ENCODE data around the gene BCL2A1.
"Not testable (repeated sequence)": the region's sequence is repeated elsewhere in the genome, so short reads cannot be mapped to it uniquely, and the experiment has no call there.

Gene BCL2A1

DNA sequence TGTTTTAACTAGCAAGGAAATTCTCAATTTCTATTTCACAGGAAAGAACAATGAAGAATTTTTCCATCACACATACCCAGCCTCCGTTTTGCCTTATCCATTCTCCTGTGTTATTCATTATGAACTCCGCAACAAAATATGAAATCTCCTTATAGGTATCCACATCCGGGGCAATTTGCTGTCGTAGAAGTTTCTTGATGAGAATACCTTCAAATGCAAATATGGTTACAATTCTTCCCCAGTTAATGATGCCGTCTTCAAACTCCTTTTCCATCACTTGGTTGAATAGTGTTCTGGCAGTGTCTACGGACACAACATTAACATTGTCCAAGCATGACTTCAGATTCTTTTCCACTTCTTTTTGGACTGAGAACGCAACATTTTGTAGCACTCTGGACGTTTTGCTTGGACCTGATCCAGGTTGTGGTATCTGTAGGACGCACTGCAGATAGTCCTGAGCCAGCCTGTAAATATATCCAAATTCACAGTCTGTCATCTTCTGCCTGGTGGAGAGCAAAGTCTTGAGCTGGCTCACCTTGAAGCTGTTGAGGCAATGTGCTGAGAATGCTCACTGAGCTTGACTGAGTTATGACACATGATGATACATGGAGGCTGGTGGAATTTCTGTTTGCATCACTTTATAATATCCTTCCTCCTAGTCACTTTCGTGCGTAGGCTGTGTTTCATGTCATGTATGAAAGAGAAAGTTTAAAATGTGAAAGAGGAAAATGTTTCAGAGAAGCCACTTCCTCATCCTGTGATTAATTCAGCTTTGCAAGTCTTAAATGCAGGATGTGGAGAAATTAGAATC, at the start of gene BCL2A1:
BCL2A1 (minus strand) TSS at position 573 of the 811 bp plus-strand sequence; CDS start at position 496, 77 bp downstream.
- Histone ChIP-seq H3K4me3 (peak within 1 kb of the TSS; percentile 5 to 30 (median 11)), H3K27ac (peak within 1 kb of the TSS in 12 of 21 experiments; percentile 5 to 80 (median 40))

DNA sequence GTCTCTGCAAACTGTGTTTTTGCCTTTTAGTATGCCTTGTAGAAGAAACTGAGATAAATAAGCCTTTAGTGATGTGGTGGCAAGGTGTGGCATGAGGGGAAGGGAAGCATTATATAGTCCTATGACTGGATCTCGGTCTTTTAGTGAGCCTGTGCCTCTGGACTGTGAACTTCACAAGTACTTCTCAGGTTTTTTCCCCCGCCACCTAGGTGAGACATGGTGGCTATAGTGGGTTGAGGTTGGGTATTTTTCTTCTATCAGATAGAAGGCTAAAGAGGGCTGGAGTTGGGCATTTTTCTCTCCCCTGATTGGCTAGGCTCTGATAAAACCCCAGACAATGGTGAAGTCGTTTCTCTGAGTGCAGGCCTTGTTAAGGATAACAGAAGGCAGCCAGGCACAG, 49.7 kb upstream of the BCL2A1 start:
- no peak overlapping the region for H3K27ac ChIP-seq
- no peak overlapping the region for H3K4me3 ChIP-seq

DNA sequence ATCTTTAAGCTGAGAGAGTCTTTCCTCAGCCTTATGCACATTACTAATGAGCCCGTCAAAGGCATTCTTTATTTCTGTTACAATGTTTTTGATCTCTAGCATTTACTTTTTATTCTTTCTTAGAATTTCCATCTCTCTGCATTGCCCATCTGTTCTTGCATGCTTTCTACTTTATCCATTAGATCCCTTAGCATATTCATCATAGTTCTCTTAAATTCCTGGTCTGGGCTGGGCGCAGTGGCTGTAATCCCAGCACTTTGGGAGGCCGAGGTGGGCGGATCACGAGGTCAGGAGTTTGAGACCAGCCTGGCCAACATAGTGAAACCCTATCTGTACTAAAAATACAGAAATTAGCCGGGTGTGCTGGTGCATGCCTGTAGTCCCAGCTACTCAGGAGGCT, 49.2 kb upstream of the BCL2A1 start:
- not testable (repeated sequence) for H3K4me3 ChIP-seq

DNA sequence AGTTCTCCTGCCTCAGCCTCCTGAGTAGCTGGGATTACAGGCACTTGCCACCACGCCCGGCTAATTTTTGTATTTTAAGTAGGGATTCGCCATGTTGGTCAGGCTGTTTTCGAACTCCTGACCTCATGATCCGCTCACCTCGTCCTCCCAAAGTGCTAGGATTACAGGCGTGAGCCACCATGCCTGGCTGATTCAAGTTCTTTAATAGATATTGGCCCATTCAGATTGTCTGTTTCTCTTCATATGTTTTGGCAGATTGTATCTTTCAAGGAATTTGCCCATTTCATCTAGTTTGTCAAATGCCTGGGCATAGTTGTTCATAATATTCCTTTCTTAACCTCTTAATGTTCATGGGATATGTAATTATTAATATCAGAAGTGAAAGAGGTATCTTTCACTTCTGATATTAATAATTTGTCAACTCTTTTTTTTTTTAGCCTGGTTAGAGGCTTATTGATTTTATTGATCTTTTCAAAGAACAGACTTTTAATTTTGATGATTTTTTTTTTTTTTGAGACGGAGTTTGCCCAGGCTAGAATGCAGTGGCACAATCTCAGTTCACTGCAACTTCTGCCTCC, 48.3 kb upstream of the BCL2A1 start:
- H3K4me3 ChIP-seq, result no peak overlapping the region
- H3K27ac ChIP-seq, result no peak overlapping the region

More for the DNA sequence above, 49.2 kb upstream of the BCL2A1 start:
- not testable (repeated sequence) for H3K27ac ChIP-seq

DNA sequence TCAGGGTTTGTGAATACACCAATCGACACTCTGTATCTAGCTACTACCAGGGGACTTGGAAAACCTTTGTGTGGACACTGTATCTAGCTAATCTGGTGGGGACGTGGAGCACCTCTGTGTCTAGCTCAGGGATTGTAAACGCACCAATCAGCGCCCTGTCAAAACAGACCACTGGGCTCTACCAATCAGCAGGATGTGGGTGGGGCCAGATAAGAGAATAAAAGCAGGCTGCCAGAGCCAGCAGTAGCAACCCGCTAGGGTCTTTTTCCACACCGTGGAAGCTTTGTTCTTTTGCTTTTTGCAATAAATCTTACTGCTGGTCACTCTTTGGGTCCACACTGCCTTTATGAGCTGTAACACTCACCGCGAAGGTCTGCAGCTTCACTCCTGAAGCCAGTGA, 46.1 kb upstream of the BCL2A1 start:
- H3K27ac ChIP-seq, result peak overlapping the region in 1 of 21 experiments; percentile 29
- not testable (repeated sequence) for H3K4me3 ChIP-seq

DNA sequence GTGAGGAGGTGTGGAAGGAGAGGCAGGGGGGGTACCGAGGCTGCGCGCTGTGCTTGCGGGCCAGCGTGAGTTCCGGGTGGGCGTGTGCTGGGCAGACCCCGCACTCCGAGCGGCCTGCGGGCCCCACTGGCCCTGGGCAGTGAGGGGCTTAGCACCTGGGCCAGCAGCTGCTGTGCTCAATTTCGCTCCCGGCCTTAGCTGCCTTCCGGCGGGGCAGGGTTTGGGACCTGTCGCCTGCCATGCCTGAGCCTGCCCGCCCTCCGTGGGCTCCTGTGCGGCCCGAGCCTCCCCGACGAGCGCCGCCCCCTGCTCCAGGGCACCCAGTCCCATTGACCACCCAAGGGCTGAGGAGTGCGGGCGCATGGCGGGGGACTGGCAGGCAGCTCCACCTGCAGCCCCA, 45.5 kb upstream of the BCL2A1 start:
- not testable (repeated sequence) for H3K4me3 ChIP-seq, H3K27ac ChIP-seq

DNA sequence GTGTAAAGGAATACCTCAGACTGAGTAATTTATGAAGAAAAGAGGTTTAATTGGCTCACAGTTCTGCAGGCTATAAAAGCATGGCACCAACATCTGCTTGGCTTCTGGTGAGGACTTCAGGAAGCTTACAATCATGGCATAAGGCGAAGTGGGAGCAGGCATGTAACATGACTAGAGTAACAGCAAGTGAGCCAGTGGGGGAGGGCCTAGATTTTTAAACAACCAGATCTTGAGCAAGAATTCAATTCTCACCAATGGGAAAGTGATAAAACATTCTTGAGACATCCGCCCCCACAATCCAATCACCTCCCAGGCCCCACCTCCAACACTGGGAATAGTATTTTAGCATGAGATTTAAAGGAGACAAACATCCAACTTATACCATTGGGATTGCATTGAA, 44.2 kb upstream of the BCL2A1 start:
- no peak overlapping the region for H3K4me3 ChIP-seq
- H3K27ac ChIP-seq, result no peak overlapping the region

DNA sequence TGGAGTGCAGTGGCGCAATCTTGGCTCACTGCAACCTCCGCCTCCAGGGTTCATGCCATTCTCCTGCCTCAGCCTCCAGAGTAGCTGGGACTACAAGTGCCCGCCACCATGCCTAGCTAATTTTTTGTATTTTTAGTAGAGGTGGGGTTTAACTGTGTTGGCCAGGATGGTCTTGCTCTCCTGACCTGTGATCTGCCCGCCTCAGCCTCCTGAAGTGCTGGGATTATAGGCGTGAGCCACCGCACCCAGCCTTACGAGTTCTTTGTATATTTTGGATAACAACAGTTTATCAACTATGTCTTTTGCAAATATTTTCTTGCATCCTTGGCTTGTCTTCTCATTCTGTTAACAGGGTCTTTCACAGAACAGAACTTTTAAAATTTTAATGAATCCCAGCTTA, 43.2 kb upstream of the BCL2A1 start:
- not testable (repeated sequence) for H3K4me3 ChIP-seq, H3K27ac ChIP-seq

DNA sequence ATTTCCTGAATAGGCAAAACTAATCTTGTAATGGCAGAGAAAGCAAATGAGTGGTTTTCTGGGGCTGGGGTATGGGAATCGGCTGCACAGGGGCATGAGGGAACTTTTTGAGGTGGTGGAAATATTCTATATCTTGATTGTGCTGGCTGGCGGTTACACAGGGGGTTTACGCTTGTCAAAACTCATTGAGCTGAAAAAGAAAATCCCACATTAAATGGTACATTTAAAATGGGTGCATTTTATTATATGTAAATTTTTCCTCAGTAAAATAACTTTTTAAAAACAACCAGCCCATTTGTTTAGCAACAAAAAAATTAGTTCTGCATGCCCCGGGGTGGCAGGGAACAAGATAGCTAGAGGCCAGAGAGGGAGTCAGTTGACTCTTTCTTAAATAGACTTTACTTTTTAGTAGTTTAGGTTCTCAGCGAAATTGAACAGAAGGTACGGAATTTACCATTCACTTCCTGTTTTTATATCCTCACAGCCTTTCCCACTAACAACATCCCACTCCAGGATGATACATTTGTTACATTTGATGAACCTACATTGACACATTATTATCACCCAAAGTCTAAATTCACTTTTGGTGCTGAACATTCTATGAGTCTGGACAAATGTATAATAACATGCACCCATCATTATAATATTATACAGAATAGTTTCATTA, 41.2 kb upstream of the BCL2A1 start:
- no peak overlapping the region for H3K4me3 ChIP-seq
- no peak overlapping the region for H3K27ac ChIP-seq

DNA sequence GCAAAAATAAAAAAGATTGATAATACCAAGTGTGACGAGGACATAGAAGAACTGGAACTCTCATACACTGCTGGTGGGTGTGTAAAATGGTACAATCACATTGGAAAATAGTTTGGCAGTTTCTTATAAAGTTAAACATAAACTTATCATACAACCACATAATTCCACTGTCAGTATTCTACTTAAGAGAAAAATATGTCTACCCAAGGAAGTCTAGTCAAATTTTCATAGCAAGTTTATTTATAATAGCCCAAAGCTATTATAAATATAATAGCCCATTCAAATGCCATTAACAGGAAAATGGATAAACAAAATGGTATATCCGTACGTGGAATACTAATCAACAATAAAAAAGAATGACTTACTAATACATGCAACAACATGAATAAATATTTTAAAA, 40.6 kb upstream of the BCL2A1 start:
- no peak overlapping the region for H3K27ac ChIP-seq
- H3K4me3 ChIP-seq, result no peak overlapping the region

DNA sequence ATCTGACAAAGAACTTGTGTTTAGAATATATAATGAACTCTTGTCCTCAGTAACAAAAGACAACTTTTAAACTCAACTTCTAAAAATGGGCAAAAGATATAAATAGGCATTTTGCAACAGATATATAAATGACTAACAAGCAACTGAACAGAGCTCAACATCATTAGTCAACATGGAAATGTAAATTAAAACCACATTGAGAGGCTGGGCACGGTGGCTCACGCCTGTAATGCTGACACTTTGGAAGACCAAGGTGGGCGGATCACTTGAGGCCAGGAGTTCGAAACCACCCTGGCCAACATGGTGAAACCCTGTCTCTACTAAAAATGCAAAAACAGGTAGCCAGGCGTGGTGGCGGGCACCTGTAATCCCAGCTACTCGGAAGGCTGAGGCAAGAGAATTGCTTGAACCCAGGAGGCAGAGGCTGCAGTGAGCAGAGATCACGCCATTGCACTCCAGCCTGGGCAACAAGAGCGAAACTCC, 40.1 kb upstream of the BCL2A1 start:
- not testable (repeated sequence) for H3K4me3 ChIP-seq

DNA sequence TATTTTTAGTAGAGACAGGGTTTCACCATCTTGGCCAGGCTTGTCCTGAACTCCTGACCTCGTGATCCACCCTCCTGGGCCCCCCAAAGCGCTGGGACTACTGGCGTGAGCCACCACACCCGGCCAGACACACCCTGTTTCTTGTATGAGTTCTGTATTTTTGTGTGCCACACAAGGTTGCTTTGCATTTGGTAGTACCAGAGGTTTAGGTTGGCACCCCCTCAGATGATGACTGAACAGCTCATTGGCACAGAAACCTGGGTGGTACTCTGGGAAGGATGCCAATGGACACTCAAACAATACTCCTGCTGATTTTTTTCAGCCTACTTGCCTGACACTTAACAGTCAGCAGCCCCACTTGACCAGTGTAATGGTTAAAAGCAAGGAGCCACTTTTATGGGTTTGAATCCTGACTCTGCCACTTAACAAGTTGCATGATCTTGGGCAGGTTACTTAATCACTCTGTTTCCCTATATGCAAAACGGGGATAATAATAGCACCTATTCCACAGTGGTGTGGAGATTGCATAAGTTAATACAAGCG, 39.2 kb upstream of the BCL2A1 start:
- Histone ChIP-seq H3K4me3 (no peak overlapping the region), H3K27ac (peak overlapping the region in 1 of 21 experiments; percentile 34)

More for the DNA sequence above, 40.1 kb upstream of the BCL2A1 start:
- H3K27ac ChIP-seq, result peak overlapping the region in 1 of 21 experiments; percentile 34

DNA sequence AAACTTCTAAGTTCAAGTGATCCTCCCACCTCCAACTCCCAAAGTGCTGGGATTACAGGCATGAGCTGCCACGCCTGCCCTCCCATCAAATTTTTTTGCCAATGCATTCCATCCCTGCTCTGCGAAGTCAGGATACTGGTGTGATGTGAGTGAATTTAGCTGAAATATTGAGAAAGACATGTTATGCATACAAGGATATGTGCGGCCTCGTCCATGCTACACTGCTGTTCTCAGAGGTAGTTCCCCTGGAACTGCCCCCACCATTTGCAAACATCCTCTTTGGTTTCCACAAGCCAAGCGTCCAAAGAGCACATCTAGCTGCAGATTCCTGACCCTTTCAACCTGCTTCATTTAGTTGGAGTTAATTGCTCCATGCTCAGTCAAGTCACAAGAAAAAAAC, 36.5 kb upstream of the BCL2A1 start:
- Histone ChIP-seq H3K27ac (no peak overlapping the region), H3K4me3 (no peak overlapping the region)

DNA sequence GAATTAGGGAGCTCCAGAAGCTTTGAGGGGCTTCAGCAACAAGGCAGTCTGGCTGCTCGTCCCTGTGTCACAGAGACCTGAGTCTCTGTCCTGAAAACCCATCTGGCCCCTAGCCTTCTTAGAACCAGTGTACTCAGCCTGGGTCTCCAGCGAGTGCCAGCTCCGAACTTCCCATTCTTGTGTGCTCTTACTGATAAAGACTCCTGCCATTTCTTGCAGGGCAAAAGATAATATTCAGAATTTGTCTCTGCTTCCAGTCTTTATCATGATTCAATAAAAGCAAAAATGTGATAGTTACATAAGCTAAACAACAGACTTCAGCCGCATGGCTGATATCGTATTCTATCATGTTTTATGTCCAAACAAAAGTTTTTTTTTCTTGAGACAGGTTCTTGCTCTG, 36.0 kb upstream of the BCL2A1 start:
- H3K27ac ChIP-seq, result no peak overlapping the region

DNA sequence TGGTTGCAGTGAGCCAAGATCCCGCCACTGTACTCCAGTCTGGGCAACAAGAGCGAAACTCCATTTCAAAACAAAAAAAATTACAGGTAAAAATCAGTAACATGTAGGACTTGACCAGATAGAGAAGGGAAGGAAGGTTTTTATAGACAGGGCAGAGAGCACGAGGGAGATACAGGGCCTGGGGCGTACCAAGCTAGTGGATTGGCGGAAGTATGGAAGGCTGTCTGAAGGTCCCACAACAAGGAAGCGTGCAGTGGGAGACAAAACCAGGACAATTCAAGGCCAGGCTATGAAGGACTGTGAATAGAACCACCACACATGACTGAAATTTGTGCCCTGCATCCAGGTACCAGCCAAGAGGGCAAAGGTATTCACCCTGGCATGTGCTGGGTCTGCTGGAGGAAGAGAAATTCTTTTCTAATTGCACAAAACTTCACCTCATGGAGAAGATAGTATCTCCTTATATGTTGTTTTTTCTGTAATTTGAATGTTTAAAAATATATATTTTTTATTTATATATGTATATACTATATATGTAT, 33.0 kb upstream of the BCL2A1 start:
- Histone ChIP-seq H3K27ac (no peak overlapping the region), H3K4me3 (no peak overlapping the region)

More for the DNA sequence above, 36.0 kb upstream of the BCL2A1 start:
- H3K4me3 ChIP-seq, result no peak overlapping the region

DNA sequence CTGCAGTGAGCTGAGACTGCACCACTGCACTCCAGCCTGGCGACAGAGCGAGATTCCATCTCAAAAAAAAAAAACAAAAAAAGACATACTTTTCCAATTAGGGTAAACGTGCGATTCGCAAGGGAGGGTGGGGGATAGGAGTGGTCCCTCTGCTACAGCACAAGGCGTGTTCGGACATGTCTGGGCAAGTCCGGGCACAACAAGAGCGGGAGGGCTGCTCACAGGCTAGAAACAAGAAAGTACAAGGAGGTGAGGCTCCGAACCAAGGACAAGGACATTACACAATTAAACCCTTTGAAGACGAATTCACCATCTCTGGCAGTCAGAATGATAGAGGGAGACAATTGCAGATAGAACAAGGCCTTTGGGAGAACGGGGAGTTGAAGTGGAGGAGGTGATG, 32.2 kb upstream of the BCL2A1 start:
- no peak overlapping the region for H3K27ac ChIP-seq

DNA sequence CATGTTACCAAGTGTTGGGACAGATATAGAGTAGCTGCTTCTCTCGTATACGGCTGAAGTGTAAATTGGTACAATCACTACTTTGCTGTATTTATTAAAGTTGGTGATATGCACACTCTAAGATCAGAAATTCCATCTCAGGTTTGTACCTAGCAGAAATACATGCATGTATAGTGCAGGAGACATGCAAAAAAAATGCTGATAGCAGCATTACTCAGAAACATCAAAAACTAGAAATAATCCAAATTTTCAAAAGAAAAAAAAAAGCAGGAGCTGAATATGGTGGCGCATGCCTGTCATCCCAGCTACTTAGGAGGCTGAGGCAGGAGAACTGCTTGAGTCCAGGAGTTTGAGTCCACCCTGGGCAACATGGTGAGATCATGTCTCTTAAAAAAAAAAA, 31.3 kb upstream of the BCL2A1 start:
- H3K27ac ChIP-seq, result no peak overlapping the region

More for the DNA sequence above, 32.2 kb upstream of the BCL2A1 start:
- no peak overlapping the region for H3K4me3 ChIP-seq

DNA sequence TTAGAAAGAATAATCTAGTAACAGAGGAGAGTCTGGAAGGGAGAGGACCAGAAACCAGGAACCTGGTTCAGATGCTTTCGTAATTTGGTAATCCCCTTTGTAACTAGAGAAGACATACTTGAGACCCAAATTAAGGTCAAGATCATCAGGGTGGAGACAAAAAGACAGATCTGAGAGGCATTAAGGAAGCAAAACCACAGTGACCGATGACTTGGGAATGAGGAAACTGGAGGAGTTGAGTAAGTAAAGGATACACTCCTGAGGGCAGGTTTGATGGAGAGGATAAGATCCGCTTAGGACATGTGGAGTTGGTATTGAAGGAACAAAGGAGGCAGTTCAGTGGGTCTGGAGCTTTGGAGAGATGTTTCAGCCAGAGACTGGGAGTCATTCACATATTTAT, 23.6 kb upstream of the BCL2A1 start:
- H3K27ac ChIP-seq, result no peak overlapping the region
- no peak overlapping the region for H3K4me3 ChIP-seq

More for the DNA sequence above, 31.3 kb upstream of the BCL2A1 start:
- H3K4me3 ChIP-seq, result no peak overlapping the region

DNA sequence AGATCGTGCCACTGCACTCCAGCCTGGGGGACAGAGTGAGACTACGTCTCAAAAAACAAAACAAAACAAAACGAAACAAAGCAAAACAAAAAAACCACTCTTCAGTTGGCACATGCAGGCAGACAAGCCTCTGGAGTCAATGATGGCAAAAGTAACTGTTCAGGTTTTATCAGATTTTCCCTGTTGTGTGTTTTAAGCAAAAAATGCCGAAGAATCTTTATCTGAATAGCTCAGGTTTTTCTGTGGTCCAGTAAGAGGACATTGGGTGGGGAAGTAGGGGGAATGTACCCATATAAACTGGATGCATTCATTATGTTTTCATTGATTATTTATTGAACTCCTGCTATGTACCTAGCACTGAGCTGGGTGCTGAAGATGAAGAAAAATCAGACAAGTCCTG, 20.8 kb upstream of the BCL2A1 start:
- no peak overlapping the region for H3K4me3 ChIP-seq
- H3K27ac ChIP-seq, result no peak overlapping the region

DNA sequence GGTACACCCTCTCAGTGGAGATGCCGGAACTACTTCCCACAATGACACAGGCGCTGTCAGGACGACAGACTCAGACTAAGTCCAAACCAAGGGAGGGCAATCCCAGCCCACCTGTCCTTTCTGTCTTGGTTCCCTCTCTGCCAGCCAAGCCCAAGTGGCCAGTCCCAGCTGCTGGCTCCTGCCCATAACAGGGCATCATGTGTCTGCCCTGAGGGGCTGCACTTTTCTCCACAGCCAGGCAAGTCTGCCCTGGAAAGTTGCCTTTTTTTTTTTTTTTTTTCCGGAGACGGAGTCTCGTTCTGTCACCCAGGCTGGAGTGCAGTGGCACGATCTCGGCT, 20.0 kb upstream of the BCL2A1 start:
- Histone ChIP-seq H3K4me3 (no peak overlapping the region), H3K27ac (no peak overlapping the region)
